ENCODE results near the gene PRR16. TPM values are rescaled to one million over a fixed set of nuclear protein-coding genes. Genes with fewer than 3 reads are reported as not detected.

Gene PRR16
- total and polyA plus RNA-seq, 2 of the 13 experiments (the other 11 are each of a cell fraction or from before 2014, with no cell fraction given): not detected

GRCh38 chr5:120456006-120456405, 8.1 kb upstream of the PRR16 start (continued):
- TF ChIP-seq DZIP1 (CRISPR knock-in tag; IDR thresholded peaks at IDR 0.05) (no peak), HMGXB4 (CRISPR knock-in tag; IDR thresholded peaks at IDR 0.05; ENCODE audit: borderline replicate concordance in 1 of 2, low read depth in 1 of 2) (no peak), TEF (CRISPR knock-in tag; IDR thresholded peaks at IDR 0.05) (no peak), BHLHE40 (IDR thresholded peaks at IDR 0.05; ENCODE audit: low read length) (no peak), CERS6 (CRISPR knock-in tag; IDR thresholded peaks at IDR 0.05) (no peak), AHDC1 (CRISPR knock-in tag; IDR thresholded peaks at IDR 0.05; ENCODE audit: borderline replicate concordance) (no peak), ZFP36L1 (CRISPR knock-in tag; IDR thresholded peaks at IDR 0.05) (no peak), JUN (CRISPR knock-in tag; IDR thresholded peaks at IDR 0.05) (no peak)
